Activated T-helper 1 cell treated with anti-CD3 and anti-CD28 coated beads, Interleukin-2, amount 50 U/mL, for 16 hours (primary cell): ENCODE measurements around the gene INPP5A.

Experiments
- DNase-seq, 2 donors: peaks; one replicate each; pipeline ENCODE4 v3.0.0-alpha.2; 2020; ENCODE audit warnings: low read depth in 1 of 2, low spot score in 1 of 2

INPP5A gene

DNA sequence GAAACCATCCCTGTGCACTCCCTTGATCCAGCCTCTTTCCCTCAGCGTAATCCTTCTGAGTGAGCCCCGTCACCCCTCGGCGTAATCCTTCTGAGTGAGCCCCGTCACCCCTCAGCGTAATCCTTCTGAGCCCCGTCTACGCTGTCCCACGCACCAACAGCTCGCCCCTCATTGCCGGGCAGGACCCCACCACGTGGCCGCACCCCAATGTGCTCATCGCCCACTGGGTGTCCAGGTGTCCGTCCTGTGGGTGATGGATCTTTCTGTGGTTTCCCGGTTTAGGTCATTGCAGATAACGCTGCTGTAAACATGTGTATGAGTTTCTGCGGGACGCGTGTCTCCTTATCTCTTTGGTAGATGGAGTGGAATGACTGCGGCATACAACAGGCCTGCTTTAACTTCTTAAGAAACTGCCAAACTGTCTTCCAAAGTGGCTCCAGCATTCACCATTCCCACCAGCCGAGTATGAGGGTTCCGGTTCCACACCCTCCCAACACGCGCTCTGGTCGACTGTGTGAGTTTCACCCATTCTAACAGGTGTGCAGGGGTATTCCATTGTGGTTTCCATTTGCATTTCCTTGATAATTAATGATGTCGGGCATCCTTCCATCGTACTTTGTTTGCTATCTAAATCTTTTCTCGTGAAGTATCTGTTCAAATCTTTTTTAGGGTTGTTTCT, 290.4 kb downstream of the INPP5A start:
- no peak for DNase-seq

DNA sequence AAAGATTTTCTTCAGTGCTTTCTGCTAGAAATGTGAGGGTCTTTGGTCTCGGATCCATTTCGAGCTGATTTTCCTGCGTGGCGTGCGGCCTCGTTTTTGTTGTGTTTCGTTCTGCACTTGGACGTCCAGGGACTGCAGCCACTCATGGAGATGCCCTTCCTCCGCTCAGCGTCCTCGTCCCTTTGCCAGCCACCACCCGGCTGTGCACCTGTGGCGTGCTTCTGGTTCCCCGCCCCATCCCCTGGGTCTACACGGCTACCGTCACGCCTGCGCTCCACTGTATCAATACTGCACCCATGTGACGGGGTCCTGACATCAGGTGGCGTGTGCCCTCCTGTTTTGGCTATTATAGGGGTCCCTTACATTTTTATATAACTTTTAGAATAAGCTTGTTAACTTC, 291.1 kb downstream of the INPP5A start:
- no peak for DNase-seq

DNA sequence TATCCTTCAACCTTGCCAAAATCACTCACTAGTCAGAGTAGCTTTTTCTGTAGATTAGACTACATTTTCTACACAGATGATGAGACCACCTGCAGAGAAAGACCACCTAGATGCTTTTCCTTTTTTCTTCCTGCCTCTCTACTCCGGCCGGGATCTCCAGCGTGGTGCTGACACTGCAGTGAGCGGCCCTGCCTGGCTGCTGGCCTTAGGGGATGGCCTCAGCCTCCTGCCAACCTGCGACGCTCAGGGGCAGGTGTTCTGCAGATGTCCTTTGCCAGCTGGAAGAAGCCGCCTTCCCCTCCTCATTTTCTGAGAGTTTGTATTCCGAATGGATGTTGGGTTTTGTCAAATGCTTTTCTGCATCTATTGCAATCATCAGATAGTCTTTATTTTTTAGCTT, 291.8 kb downstream of the INPP5A start:
- no peak for DNase-seq

DNA sequence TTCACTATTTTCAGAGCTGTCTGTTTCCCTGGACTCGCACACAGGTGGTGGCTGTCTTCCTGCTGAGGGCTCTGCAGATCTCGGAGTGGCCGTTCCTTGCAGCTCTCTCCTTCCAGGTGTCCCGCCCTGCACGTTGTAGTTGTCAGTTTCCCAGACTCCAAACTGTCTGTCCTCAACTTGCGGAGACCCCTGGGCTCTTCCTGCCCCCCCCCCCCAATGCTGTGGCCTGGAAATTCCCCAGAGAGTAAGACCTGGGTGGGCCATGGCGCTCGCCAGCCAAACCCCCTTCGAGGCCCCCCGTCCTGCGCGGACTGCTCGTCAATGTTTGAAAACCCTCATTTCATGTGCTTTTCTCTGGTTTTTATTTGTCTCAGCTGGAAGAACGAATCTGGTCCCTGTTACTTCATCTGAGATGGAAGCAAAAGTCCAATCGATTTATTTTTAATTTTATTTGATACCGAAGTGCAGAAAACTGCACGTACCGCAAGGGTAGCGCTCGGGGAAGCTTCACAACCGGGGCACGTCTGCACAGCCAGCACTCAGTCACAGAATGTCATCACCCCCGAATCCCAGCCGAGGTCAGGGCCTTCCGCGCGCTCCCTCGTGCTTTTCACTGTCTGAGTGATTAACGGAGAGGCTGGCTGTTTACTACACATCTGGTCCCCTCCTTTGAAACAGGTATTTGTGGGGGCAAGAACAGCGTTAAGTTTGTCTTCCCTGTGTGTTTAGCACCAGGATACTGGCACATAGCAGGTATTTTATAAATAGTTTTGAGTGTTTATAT, 294.8 kb downstream of the INPP5A start:
- no peak for DNase-seq
